T1000 (cell line): ENCODE results near the gene COL5A2.

ENCODE experiments used
- DNase-seq: peaks from one replicate; lab custom pipeline; 2025; ENCODE audit warnings: mixed read lengths; lab: John Stamatoyannopoulos, UW

COL5A2 gene

DNA sequence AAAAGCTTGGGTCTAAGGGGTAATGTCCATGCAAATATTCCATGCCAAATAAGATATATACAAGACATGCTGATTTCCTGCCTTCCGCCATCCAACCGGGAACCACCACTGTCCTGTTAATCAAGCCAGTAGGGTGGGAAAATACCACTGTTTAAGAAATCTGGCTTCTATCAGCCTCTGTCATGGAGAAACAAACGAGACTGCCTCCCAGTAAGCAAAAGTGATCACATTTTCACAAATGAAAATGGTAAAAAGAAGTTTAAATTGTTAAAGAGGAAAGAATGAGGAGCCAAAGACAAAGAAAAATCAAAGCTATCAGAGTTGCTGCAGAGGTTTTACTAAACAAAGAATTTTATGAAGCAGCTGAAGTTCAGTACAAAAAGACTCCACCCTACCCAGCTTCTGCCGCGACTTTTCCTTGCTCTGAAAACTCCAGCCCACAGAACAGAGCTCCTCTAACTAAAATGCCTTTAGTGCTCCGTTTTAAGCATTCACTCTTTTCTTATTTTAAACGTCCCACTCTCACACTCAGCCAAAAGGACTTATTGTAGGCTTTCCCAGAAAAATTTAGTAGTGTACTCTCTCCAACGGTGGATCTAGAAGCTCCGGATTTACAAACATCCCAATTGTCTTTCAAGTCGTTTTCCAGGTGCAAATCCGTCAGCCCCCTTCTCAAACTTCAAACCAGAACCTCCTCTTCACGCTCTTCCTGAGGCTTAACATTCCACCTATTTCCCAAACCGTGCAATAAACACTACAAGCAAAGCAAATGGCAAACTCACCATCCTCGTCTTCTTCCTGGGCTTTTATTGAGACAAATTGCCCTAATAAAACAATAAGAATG lies 613 bp downstream of the COL5A2 start:
- DNase-seq = no peak

- no peak for DNase-seq
Observed at GRCh38 chr2:189178054-189178453, 1.5 kb downstream of the COL5A2 start.

DNA sequence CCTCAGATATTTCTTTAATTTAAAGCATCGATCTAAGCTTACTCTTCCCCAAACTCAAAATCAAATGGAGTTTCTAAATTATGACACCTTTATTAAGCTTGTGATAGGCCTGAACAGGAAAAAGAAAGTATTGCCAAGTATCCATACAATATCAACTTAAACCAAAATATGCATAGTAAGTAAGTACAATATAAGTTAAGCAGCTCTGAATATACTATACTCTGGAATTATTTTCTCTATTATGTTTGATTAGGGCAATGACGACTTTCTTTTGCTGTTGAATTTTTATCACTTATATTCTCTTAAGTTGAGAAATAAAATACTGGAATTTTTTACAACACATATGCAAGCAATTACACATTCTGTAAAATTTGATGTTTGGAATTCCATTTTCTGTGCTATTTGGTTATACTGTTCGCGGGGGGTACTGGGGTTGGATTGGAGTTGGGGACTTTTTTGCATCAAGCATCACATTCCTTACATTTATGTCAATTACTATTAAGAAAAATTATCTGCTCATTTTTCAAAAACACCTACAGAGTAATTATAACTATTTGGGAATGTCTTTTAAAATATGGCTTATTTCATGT lies 2.2 kb downstream of the COL5A2 start:
- DNase-seq = no peak

GRCh38 chr2:189176516-189176915 lies 3.0 kb downstream of the COL5A2 start:
- DNase-seq = no peak

DNA sequence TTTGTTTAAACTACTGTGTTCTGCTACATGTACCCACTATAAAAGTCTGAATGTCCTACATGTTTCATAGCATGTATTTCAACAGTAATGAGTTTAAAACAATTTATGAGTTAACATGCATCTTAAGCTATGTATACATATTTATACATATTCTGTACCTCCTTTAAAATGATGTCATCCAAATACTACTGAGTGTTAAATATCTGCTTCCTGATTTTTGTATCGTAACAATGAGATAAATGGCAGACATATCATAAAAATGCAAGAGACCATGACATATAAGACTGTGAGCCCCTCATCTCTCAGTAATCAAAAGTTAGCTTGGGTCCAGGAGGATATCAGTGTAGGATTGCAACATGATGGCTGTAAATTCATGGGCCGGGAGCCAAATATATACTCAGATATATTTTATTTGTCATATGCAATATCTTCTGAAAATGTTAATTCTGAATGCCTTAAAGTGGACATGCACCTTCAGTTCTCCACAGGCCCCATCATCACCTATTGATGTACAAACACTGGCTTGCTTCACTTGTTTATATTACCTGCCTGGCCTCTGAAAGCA lies 3.6 kb downstream of the COL5A2 start:
- no peak for DNase-seq

DNA sequence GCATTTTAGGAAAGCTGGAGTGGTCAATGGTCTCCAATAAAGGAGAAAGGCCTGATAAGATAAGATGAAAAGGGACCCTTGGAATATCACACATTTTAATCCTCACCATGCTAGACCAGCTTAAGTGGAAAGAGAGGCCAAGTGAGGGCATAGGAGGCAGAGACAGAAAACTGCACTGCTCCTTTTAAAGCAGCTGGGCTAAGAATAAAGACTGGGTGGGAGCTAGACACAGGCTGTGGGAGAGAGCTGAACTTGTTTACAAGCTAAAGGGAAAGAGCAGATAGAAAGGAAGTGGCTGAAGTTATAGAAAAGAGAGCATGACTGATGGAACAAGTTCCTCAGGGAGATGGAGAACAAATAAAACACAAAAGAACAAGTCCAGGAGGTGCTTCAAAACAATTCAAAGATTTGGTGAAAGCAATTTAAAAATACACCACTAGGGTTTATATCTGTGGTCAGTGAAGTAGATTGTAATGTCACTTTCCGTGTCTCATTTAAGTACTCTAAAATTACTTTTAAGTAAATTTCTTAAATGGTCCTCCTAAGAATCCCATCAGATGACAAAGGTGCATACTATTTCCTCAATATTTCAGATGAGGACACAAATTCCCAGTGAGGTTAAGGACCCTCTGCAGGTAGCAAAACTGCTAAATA lies 7.5 kb downstream of the COL5A2 start:
- no peak for DNase-seq

DNA sequence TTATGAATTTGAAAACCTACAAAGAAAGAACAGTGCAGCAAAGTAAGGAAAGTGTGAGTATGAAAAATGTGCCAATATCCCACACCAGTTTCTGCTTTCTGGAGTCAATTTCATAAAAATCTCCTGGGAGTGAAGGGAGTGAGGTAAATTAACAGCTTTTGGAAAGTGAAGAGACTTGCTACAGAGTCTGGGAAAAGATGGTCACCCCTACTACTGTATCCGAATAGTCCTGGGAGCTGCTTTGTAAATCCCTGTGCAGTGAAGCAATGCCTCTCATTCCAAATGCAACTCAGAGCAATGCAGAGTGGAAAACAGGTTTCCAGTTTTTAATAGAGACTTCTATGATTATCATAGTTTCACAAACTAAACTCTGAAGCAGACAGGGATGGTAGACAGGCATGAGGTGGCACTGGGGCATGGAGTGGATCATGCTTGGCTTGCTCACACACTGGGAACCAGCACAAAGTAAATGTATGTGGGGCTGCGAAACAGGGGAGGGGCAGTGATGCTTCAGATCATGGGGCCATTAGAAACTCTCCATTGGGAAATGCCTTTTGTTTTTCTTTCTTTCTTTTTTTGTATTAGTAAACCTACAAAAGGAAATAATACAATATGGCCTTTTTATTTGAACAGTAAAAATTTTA lies 10.6 kb downstream of the COL5A2 start:
- no peak for DNase-seq

DNA sequence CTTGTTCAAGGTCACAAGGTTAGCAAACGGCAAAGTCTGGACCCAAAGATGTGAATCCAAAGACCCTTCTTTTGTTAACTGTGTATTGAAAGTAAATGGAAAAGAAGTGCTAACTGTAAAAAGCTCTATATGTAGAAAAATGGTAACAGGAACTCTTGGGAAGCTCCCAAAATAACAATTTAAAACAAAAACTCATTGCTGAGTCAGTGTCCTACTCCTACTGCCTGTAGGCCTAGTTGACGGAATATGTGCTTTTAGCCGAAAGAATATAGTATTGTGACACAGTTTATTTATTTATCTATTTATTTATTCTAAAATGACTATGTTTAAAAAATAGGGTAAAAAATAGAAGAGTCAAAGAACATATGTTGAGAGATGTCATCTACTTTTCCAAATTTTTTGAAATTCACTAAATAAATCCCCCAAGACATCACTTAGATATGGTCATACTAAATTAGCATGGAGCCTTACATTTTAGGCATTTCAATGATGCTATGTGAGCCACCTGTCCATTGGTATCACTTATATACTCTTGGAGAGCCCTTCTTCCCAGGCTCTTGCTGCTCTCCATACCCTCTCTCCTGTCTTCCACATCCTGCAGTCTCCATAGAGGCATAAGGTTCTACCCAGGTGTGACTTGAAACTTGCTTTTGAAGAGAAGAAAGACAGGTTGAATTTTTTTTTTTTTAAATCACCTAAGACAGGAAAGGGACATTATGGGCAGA lies 13.7 kb downstream of the COL5A2 start:
- DNase-seq = no peak

- DNase-seq = no peak
Observed at GRCh38 chr2:189164746-189165145, 14.8 kb downstream of the COL5A2 start.

GRCh38 chr2:189163889-189164288 lies 15.7 kb downstream of the COL5A2 start:
- DNase-seq = no peak

DNA sequence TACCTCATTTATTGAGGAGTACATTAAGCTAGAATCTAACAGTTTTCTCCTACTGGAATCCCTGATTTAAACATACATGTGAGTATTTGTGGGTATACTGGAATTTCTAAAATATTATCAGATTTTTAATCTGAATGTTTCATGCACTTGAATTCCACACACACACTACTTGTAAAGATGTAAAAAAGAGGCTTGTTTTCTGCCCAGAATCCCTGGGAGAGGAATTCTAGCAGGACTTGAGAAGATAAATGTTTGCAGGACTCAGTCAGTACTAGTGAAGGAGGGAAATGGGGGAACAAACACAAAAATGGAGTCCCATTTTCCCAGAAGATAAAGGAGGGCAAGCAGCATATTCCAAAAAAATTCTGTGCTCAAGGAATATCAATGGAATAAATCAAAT lies 17.0 kb downstream of the COL5A2 start:
- no peak for DNase-seq

- DNase-seq = no peak
Observed at GRCh38 chr2:189161894-189162293, 17.7 kb downstream of the COL5A2 start.

GRCh38 chr2:189159717-189160116 lies 19.8 kb downstream of the COL5A2 start:
- DNase-seq = no peak

GRCh38 chr2:189159273-189159672 lies 20.3 kb downstream of the COL5A2 start:
- no peak for DNase-seq

DNA sequence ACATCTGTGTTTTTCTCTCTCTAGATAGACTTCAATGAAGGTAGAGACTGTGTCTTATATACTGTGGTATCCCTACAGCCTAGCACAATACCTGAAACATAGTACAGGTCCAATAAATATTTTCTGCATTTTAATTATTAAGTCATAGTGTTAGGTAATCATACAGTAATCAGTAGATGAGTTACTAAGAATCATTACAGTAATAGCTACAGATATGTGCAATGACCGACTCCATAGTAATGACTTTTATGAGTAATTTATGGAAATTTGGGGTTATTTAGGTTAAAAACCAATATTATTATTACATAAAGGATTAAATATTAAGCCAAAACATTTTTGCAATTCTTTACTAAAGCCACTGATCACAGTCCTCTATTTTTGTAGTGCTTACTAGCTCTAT lies 21.6 kb downstream of the COL5A2 start:
- no peak for DNase-seq

DNA sequence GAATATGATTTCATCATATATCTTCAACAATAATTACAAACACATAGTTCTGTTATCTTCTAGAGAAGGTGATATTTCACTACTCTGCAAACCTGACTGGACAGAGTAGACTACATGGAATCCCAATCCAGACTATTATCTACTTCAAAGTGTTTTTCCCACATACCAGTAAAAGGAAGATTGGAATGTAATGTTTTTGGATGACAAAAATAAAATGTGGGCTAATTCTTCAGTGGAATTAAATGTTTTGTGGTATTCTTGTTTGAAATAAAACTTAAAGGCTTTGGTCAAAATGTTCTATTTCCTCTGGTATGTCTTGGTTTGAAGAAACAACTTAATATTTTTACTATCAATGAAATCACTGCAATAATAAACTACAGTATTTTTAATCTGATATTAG lies 22.1 kb downstream of the COL5A2 start:
- DNase-seq = no peak

GRCh38 chr2:189155795-189156194 lies 23.8 kb downstream of the COL5A2 start:
- no peak for DNase-seq

DNA sequence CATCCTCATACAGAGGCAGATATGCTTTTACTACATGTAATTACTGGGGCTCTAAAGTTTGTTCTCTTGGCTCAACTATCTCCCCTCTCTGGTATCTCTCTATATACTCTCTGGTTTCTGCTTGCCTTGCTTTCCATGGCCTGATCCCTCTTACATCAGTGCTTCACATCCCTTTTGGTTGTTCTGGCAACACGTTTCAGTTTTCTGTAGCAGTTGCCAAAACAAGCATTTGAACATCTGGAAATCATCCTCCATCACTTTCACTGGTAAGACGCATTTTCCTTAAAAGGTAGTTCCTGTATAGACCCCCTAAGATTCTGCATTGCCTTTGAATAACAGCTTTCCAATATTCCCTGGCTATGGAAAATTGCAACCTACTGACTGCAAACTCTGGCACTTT lies 25.9 kb downstream of the COL5A2 start:
- no peak for DNase-seq

GRCh38 chr2:189152483-189152882 lies 27.1 kb downstream of the COL5A2 start:
- no peak for DNase-seq

- no peak for DNase-seq
Observed at GRCh38 chr2:189151906-189152305, 27.7 kb downstream of the COL5A2 start.

DNA sequence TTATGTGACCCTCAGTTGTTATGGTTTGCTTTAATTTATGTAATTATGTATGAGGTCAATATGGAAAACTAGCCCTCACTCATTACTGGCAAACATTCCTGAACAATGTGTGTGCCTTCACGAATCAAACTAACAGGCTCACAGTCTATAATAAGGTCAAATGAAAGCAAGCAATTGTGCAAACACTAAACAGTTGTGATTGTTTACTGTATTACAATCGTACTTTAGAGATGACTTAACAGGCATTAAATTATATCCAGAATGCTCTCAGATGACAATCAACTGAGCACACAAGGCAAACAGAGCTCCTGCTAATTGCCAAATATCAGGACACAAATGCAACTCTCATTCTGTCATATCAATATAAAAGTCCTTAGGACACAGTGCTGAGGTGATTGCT lies 29.5 kb downstream of the COL5A2 start:
- DNase-seq = no peak

DNA sequence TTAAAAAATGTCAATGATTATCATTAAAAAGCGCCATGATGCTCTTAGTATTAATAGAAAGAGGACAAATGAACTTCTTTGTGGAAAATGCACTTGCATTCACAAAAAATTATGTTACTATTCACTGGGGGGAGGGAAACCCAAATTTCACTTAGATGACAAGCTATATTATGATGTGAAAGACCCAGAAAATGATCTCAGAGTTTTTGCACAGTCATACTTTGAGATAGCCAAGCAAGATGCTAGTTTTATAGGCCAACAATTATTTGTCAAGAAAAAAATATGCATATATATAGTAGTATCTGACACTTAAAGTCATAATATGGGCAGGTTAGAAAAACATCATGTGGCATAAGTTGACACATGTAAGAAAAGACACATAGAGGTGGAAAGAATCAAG lies 31.6 kb downstream of the COL5A2 start:
- DNase-seq = no peak
